ENCODE measurements around the gene TP53.
"Not testable (repeated sequence)": the region's sequence is repeated elsewhere in the genome, so short reads cannot be mapped to it uniquely, and the experiment has no call there.

TP53 gene

DNA sequence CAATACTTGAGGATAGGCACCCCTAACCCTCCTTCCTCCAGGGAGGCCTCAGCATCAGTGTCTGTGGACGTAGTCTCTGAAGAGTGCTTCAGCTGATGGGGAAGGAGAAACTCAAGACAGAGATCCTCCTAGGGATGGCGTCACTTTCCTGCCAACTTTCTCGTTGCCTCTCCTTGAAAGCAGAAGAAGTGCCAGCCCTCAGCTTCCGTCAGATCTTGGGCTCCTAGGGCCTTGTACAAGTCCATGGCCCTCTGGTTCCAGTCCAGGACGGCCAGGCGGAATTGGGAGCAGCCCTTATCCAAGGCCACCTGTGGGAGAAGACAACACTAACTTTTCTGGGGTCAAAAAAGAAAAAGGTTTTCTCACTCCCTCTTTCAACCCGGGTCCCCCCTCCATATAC lies 61.0 kb downstream of the TP53 start:
- no peak for TF ChIP-seq POLR2A (IDR thresholded peaks at IDR 0.05; ENCODE audit: low read depth, low read length)
- DNase-seq (ENCODE audit: insufficient read length) (no peak), FAIRE-seq (no peak)

DNA sequence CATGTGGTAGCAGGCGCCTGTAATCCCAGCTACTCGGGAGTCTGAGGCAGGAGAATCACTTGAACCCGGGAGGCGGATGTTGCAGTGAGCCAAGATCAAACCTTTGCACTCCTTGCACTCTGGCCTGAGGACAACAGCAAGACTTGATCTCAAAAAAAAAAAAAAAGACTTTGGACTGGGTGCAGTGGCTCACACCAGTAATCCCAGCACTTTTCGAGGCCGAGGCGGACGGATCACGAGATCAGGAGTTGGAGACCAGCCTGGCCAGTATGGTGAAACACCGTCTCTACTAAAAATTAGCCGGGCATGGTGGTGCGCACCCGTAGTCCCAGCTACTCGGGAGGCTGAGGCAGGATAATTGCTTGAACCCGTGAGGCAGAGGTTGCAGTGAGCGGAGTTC lies 61.5 kb downstream of the TP53 start:
- not testable (repeated sequence) for DNase-seq (ENCODE audit: insufficient read length); FAIRE-seq

DNA sequence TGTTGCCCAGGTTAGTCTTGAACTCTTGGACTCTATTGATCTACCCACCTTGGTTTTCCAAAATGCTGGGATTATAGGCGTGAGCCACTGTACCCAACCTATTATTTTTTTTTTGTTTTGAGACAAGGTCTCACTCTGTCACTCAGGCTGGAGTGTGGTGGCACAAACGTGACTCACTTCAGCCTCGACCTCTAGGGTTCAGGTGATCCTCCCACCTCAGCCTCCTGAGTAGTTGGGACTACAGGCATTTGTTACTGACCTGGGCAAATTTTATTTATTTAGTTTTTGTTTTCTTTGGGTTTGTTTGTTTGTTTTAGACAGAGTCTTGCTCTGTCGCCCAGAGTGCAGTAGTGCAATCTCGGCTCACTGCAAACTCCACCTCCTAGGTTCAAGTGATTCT lies 63.6 kb downstream of the TP53 start:
- no peak for FAIRE-seq
- no peak for TF ChIP-seq TAF1 (IDR thresholded peaks at IDR 0.05; ENCODE audit: borderline replicate concordance, low read depth, low read length)
- no peak for TF ChIP-seq POLR2A (IDR thresholded peaks at IDR 0.05; ENCODE audit: low read depth, low read length)
- no peak for TF ChIP-seq POLR2AphosphoS5 (IDR thresholded peaks at IDR 0.05; ENCODE audit: low read depth, low read length)
- DNase-seq (ENCODE audit: insufficient read length) = no peak

- DNase-seq (ENCODE audit: insufficient read length) = no peak
- no peak for FAIRE-seq
Observed at GRCh38 chr17:7620835-7621234, 66.5 kb downstream of the TP53 start.

GRCh38 chr17:7618608-7619007 lies 68.7 kb downstream of the TP53 start:
- FAIRE-seq (no peak), DNase-seq (ENCODE audit: insufficient read length) (no peak)
- TF ChIP-seq POLR2AphosphoS5 (IDR thresholded peaks at IDR 0.05; ENCODE audit: low read depth, low read length) (no peak), POLR2A (IDR thresholded peaks at IDR 0.05; ENCODE audit: low read depth, low read length) (no peak), TAF1 (IDR thresholded peaks at IDR 0.05; ENCODE audit: borderline replicate concordance, low read depth, low read length) (no peak)

More at GRCh38 chr17:7620835-7621234, 66.5 kb downstream of the TP53 start:
- TF ChIP-seq POLR2AphosphoS5 (IDR thresholded peaks at IDR 0.05; ENCODE audit: low read depth, low read length) (no peak), POLR2A (IDR thresholded peaks at IDR 0.05; ENCODE audit: low read depth, low read length) (no peak), TAF1 (IDR thresholded peaks at IDR 0.05; ENCODE audit: borderline replicate concordance, low read depth, low read length) (no peak)

Data from GM12892 (cell line).